A549 treated with dexamethasone at 1 μM for 4 hours (cell line): ENCODE measurements around the gene ADAM23. TPM values are rescaled to one million over a fixed set of nuclear protein-coding genes. Genes with fewer than 3 reads are reported as not detected.

Experiments used
- total RNA-seq: library from RNA; stranded (reverse); fragments of 200-300 nt; extraction: Qiagen RNA extraction; gene quantifications from 5 replicates; pipeline ENCODE4 v1.2.3, GENCODE V29; 2022

The ADAM23 gene, protein sequence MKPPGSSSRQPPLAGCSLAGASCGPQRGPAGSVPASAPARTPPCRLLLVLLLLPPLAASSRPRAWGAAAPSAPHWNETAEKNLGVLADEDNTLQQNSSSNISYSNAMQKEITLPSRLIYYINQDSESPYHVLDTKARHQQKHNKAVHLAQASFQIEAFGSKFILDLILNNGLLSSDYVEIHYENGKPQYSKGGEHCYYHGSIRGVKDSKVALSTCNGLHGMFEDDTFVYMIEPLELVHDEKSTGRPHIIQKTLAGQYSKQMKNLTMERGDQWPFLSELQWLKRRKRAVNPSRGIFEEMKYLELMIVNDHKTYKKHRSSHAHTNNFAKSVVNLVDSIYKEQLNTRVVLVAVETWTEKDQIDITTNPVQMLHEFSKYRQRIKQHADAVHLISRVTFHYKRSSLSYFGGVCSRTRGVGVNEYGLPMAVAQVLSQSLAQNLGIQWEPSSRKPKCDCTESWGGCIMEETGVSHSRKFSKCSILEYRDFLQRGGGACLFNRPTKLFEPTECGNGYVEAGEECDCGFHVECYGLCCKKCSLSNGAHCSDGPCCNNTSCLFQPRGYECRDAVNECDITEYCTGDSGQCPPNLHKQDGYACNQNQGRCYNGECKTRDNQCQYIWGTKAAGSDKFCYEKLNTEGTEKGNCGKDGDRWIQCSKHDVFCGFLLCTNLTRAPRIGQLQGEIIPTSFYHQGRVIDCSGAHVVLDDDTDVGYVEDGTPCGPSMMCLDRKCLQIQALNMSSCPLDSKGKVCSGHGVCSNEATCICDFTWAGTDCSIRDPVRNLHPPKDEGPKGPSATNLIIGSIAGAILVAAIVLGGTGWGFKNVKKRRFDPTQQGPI
- 9.5 to 10.7 TPM (median 9.8 TPM) in 5 replicates for total RNA-seq

DNA sequence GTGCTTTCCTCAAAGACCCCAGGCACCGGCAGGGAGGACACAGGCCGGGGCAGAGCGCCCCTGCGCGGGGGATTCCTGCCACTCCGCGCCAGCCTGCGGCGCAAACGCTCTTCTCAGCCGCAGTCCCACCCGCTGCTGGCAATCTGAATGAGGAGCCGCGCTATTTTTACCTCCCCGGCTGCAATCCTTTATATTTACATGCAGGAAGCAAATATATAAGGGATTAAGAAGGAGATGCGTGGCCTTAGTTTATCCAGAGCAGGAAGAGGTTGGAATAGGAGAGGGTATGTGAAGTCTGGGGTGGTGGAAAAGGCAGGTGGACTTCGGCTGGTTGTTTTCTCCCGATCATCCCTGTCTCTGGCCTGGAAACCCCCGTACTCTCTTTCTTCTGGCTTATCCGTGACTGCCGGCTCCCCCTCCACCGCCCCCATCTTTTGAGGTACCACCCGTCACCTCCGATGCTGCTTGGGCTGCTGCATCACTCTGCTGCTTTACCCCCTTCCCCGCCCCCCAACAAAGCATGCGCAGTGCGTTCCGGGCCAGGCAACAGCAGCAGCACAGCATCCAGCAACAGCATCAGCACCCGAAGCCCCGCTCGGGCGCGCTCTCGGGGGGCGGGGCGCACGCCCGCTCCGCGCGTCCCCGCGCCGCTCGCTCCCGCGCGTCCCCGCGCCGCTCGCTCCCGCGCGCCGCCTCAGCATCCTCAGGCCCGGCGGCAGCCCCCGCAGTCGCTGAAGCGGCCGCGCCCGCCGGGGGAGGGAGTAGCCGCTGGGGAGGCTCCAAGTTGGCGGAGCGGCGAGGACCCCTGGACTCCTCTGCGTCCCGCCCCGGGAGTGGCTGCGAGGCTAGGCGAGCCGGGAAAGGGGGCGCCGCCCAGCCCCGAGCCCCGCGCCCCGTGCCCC, at the start of gene ADAM23:
TSS of gene ADAM23 (plus strand) at position 700 of the 902 bp plus-strand sequence. CDS start 335 bp downstream, outside the sequence.

DNA sequence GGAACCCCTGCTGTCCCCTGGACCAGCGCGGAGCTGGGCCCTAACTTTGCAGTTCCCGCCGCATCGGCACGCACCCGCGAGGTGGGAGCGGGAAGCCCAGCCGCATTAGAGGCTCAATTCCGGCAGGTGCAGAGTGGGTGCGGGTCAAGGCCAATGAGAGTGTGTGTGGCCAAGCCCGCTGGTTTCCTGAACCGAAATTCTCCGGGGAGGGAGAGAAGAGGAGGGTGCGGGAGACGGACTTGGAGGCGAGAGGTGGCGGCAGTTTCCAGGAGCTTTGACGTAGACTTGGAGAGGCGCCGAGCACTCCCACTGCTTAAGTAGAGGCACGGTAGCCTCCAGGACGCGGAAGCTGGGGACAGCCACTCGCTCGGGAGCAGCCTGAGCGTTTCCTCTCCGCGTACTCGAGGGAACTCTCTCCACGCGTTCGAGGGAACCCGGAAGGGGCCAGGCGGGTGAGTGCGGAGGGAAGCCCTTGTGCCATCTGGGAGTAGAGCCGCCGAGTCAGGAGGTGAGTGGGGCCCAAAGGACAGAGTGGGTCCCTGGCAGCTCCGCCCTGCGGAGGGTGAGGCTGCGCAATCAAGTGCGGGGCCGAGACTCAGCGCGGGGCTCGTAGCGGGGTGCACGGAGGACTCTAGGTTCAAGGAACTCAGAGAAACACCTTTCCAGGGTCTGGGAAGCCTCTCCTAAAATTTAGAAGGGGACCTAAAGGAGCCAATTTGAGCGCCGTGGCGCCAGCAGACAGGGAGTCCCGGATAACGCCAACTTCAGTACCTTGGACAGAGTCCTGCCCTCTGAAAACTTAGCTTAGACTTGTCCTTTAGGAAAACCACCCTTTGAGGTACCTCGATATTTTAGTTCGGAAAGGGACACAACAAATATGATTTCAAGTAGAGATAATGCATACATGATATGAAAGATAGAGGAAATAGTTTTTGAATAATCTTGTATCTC, 199.0 kb downstream of the ADAM23 start, which contains the start of gene FAM237A:
TSS of gene FAM237A (plus strand) at position 413 of the 951 bp plus-strand sequence. CDS start 1,750 bp downstream, outside the sequence.

Other genes starting within 250 kb of the ADAM23 start
- gene ZDBF2, start 168.9 kb upstream of the ADAM23 start, total RNA-seq: 0.70 to 2.1 TPM (median 1.3 TPM) in 5 replicates
- gene FAM237A, start 199.0 kb downstream of the ADAM23 start, total RNA-seq: not detected in 5 replicates